KOPT-K1 (cell line): ENCODE results near the gene PGBD1.
"Not testable (repeated sequence)": the region's sequence is repeated elsewhere in the genome, so short reads cannot be mapped to it uniquely, and the experiment has no call there.

ENCODE experiments used
- H3K27ac ChIP-seq: fragments of 200-600 bp; sonication (generic); 2 replicates; pipeline ENCODE4 v1.5.1; 2016; ENCODE audit warnings: antibody characterized with exemption, mild to moderate bottlenecking, low read depth, low read length; ENCODE audit not compliant: poor library complexity, severe bottlenecking
- H3K36me3 ChIP-seq: fragments of 200-600 bp; sonication (generic); 2 replicates; pipeline ENCODE4 v1.5.1; 2017; ENCODE audit warnings: antibody characterized with exemption, mild to moderate bottlenecking, low read length, moderate library complexity; ENCODE audit not compliant: insufficient read depth
- H3K9me3 ChIP-seq: fragments of 200-600 bp; sonication (generic); 2 replicates; pipeline ENCODE4 v1.5.1; 2017; ENCODE audit warnings: antibody characterized with exemption, low read length, mild to moderate bottlenecking; ENCODE audit not compliant: insufficient read depth, poor library complexity, severe bottlenecking

PGBD1 gene

DNA sequence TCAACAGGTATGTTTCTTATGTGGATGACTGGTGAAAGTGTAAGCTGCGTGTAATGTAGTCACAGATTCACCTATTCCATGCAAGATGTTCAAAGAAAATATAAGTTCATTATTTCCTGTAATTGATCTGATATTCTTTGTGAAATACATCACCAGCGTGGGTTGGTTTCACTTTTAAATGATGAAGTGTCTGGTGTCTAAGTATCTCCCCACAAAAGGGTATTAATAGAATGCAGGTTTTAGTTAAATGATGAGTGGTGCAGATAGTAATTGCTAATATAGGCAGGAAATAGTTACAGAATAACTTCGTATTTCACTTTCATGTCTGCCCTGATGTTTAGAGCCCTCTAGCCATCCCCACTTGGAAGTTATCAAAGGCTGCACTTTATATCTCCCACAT lies 22.2 kb downstream of the PGBD1 start:
- H3K27ac ChIP-seq: no peak overlapping the region
- no peaks in the 10 kb centered on the region for H3K9me3 ChIP-seq
- peaks cover 13% of the 10 kb centered on the region for H3K36me3 ChIP-seq

DNA sequence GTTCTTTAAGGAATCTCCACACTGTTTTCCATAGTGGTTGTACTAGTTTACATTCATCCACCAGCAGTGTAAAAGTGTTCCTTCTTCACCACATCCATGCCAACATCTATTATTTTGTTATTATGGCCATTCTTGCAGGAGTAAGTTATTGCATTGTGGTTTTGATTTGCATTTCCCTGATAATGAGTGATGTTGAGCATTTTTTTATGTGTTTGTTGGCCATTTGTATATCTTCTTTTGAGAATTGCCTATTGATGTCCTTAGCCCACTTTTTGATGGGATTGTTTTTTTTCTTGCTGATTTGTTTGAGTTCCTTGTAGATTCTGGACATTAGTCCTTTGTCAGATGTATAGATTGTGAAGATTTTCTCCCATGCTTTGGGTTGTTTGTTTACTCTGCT lies 25.0 kb downstream of the PGBD1 start:
- H3K27ac ChIP-seq, H3K36me3 ChIP-seq, H3K9me3 ChIP-seq: not testable (repeated sequence)

DNA sequence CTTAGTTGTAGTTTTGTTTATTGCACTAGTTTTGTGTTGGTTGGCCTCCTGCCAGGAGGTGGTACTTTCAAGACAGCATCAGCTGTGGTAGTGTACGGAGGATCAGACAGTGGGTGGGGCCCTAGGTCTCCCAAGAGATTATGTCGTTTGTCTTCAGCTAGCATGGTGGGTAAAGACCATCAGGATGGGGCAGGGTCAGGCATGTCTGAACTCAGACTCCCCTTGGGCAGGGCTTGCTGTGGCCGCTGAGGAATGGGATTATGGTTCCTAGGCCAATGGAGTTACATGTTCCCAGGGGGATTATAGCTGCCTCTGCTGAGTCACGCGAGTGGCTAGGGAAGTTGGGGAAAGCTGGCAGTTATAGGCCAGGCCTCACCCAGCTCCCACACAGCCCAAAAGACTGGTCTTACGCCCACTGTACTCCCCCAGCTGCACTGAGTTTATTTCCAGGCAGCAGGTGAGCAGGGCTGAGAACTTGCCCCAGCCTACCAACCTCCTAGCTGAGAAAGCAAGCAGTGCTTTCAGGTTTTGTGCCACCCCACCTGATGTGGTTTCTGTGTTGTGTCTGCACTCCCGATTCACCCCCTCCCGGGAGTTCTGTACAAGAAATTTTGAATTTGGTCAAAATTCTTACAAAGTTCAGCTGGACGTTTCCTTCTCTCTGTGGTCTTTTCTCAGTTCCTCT lies 29.9 kb downstream of the PGBD1 start:
- no peaks in the 10 kb centered on the region for H3K9me3 ChIP-seq
- no peaks in the 10 kb centered on the region for H3K36me3 ChIP-seq
- no peak overlapping the region for H3K27ac ChIP-seq

DNA sequence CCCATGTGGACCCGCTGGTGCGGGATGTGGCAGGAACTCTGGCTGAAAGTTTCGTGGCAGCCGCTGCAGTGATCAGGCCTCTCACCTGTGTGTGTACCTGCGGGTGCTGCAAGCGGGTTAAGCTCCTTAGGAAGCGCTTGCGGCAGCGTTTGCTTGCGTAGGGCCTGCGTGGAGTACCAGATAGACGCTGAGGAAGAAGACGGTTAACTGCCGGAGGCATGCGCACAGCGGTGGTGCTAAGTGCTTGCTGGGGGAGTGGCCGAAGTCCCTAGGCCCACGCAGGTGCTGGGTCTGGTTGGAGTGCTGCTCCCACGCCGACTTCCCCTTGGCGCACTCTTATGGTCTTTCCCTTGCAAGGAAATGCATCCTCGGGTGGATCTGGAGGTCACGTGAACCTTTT lies 31.6 kb downstream of the PGBD1 start:
- Histone ChIP-seq H3K27ac (no peak overlapping the region), H3K9me3 (no peaks in the 10 kb centered on the region), H3K36me3 (no peaks in the 10 kb centered on the region)

DNA sequence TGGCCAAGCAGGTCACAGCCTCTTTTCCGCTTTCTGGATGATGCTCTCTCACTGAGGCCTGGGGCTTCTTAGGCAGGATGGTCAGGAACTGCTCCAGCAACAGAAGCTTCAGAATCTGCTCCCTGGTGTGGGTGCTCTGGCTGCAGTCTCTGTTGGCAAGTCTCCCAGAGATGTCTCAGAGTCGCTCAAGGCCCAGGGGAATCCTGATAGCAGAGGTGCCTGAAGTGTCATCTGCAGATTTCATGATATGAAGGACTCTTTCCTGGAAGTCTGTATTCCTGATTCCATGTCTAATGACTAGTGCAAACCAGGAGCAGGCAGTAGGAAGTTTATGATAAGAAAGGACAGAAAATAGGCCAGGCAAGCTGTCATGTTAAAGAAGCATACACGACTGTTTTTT lies 34.3 kb downstream of the PGBD1 start:
- H3K36me3 ChIP-seq: no peaks in the 10 kb centered on the region
- no peak overlapping the region for H3K27ac ChIP-seq
- peaks cover 1% of the 10 kb centered on the region for H3K9me3 ChIP-seq

DNA sequence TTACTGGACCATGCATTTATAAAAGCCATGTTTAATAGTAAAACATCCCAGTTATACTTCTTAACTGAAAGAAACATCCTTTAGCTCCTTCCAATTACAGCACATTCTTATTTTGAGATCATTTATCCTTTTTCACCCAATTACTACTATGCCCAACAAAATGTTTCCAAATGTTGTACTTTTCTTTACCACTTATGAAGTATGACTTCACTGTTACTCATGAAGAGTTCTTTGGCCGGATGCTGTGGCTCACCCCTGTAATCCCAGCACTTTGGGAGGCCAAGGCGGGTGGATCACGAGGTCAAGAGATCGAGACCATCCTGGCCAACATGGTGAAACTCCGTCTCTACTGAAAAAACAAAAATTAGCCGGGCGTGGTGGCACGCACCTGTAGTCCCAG lies 36.5 kb downstream of the PGBD1 start:
- H3K27ac ChIP-seq, H3K36me3 ChIP-seq: not testable (repeated sequence)

DNA sequence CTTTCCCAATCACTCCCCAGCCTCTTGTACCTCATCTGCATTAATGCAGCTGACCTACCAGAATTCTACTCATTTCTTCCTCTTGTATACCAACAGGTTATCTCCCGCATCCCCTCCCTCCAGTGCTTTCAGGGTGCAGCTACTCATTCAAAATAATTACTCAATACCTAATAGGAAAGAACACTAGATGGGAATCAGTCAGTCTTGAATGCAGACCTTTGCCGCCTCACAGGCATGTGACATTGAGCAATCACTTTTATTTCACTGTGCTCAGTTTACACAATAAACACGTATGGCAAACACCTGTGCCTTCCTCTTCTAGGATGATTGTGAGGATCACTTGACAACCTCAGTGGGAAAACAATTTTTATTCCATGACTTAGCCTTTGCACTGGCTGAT lies 41.3 kb downstream of the PGBD1 start:
- H3K27ac ChIP-seq: no peak overlapping the region
- peaks cover 50% of the 10 kb centered on the region for H3K9me3 ChIP-seq
- H3K36me3 ChIP-seq: peaks cover 7% of the 10 kb centered on the region; the same call in 1 of the 2 replicates

More for the DNA sequence above, 36.5 kb downstream of the PGBD1 start:
- H3K9me3 ChIP-seq: not testable (repeated sequence)

DNA sequence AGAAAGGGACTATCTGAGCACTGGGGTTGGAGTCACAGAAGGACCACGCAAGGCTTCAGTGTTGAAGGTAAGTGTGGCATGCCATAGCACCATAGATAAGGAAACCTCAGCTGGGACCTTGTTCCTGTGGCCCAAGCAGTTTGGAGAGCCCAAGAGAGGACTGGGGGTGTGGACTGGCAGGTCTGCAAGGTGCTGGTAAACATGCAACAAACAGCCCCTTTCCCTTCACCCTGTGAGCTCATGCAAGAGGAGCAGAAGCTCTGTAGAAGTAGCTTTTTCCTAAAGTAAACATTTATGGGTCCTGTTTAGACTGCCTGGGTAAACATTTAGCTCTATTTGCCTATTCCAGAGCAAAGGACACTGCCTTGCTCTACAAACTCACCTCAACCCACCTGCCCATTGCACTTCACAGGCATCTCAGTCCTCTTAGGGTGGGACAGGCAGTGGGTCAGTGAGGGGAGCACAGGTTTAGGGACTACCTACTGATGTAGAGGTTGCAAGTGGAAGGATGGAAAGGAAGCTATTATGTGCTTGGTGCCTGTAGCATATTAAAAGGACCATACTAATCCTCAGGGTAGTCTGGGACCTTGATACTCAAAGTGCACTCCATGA lies 42.5 kb downstream of the PGBD1 start:
- no peak overlapping the region for H3K27ac ChIP-seq
- peaks cover 7% of the 10 kb centered on the region; the same call in 1 of the 2 replicates for H3K36me3 ChIP-seq
- H3K9me3 ChIP-seq: peaks cover 55% of the 10 kb centered on the region

DNA sequence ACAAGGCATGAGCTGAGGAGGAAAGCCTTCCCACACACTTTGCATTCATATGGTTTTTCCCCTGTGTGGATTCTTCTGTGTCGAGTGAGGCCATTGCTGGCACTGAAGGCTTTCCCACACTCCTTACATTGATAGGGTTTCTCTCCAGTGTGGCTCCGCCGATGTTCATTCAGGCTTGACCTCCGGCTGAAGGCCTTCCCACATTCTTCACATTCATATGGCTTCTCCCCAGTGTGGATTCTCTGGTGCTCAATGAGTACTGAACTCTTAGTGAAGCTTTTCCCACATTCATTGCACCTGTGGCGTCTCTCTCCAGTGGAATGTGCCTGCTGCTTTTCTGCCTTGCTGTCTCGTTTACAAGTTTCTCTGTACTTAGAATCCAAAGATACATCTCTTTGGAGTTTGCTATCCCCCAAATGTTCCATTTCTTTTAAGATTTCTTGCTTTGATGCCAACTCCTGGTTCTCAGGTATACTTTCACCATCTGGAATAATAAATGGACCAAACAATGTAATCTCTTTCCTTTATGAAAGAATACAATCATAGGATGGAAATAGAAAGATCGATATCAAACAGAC lies 45.1 kb downstream of the PGBD1 start:
- H3K27ac ChIP-seq: no peak overlapping the region
- peaks cover 7% of the 10 kb centered on the region; the same call in 1 of the 2 replicates for H3K36me3 ChIP-seq
- peaks cover 51% of the 10 kb centered on the region for H3K9me3 ChIP-seq

DNA sequence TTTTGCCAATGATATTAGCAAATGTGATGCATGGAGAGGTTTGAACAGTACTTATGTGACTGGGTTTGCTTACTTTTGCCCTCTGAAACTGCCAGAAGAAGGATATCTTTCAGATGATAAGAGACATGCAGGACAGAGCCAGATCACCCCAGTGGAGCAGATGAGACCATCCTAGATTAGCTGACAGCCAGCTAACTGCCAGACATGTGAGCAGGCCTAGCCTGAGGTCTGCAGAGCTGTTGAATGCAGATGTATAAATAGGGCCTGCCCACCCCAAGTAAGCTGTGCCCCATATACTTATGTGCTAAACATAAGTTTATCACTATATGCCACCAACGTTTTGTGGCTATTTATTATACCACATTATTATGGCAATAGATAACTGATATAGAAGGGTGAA lies 48.7 kb downstream of the PGBD1 start:
- Histone ChIP-seq H3K36me3 (peaks cover 7% of the 10 kb centered on the region; the same call in 1 of the 2 replicates), H3K27ac (no peak overlapping the region), H3K9me3 (peaks cover 36% of the 10 kb centered on the region)

DNA sequence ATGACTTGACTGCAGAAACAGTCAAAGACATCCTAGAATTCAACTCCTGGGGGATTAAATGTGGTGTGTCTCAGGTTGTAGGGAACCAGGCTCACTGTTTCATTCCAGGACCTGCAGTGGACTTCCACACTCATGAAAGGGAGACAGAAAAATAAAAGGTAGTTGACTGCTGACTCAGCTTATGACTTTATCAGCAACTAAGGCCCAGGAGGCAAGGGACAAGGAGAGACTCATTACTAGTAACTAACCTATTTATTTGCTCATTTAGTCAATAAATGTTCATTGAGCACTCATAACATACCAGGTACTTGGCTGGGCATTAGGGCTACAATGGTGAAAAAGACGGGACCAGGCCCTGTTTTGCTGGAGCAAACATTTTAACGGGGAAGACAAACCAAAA lies 51.7 kb downstream of the PGBD1 start:
- no peak overlapping the region for H3K27ac ChIP-seq
- H3K36me3 ChIP-seq: no peaks in the 10 kb centered on the region
- peaks cover 8% of the 10 kb centered on the region for H3K9me3 ChIP-seq

DNA sequence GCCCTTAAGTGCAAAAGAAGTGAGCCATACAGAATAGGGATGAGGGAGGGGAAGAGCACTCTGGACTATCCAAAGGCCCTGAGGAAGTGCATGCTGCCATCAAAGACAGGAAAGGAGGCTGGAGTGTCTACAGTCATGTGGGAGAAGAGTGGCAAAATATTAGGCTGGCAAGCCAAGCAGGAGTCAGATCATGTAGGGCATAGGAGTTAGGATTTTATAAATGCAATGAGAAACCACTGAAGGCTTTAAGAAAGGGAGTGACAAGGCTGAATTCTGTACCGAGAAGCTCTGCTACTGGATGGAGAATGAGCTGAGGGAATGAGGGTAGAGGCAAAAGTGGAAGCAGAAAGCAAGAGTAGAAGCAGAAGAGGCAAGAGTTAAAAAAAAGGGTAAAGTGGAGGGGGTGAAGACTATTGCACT lies 52.2 kb downstream of the PGBD1 start:
- Histone ChIP-seq H3K9me3 (peaks cover 8% of the 10 kb centered on the region), H3K27ac (no peak overlapping the region), H3K36me3 (no peaks in the 10 kb centered on the region)

DNA sequence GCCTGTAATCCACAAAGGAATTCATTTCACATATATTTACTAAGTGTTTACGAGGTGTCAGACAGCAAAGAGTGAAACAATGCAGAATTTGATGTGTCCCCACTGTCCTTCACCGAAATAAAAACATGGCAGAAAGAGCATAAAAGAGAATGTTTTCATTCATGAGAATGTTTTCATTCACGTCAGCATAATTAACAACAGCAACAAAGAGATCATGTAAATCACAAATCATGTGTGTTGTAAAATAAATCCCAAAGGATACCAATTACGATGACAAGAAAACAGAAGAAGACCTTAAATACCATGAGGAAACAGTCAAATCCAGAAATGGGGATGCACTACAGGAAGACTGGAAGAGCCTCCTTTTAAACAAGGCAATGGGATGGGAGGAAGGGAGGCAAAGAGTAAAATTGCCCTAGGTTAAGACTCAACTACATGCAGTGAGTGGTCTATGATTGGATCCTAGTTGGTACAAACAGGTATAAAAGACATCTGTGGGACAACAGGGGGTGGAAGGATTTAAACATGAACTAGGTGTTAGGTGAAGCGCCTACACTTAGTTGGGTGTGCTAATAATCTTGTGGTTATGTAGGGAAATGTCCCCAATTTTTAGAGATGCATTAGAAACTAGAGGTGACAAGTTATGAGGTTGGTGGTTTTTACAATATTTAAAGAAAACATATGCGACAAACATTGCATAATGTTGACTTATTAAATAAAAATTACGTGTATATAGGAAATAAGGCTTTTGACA lies 53.1 kb downstream of the PGBD1 start:
- H3K36me3 ChIP-seq: no peaks in the 10 kb centered on the region
- no peaks in the 10 kb centered on the region for H3K9me3 ChIP-seq
- no peak overlapping the region for H3K27ac ChIP-seq

DNA sequence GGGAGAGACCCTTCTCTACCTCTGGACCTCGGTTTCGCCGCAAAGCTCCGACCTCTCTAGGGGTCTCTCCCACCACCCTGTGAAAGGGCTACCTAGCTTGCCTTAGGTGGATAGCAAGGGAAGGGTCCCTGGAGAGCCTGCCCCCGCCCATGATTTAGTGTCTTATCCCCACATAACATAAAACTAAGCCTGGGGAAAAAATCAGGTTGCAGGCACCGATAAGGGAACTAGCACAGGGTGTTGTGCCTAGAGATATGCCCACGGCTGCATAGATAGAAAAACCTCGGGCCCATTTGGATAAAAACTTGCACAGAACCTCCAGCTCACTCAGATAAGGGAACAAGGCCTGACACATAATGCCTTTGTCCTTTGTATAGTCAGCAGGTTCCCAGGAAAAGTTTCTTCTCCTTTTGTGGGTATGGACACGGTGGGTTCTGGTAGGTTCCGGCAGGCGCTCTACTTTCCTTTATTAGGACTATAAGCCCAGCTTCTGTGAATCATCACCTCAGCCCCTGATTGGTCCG lies 53.7 kb downstream of the PGBD1 start:
- Histone ChIP-seq H3K9me3 (peaks cover 5% of the 10 kb centered on the region), H3K36me3 (no peaks in the 10 kb centered on the region), H3K27ac (peak overlapping the region; percentile 82)
